CD14-positive monocyte (primary cell): Measurements from ENCODE around the gene PLBD1. TPM values are rescaled to one million over a fixed set of nuclear protein-coding genes. Genes with fewer than 3 reads are reported as not detected.

Experiments used
- DNase-seq, 3 donors: peaks; one replicate each; pipeline ENCODE4 v3.0.0-alpha.2; 2011 to 2022
- H2AFZ ChIP-seq: 2 replicates; pipeline ENCODE4 v1.6.0; 2012; ENCODE audit warnings: mild to moderate bottlenecking, low read depth, low read length, inconsistent platforms; ENCODE audit not compliant: insufficient read depth, poor library complexity, severe bottlenecking
- H3K27ac ChIP-seq, 2 donors: 1 replicate in 1 of 2; 2 replicates in 1 of 2; pipeline ENCODE4 v1.5.1; 2012 to 2013; ENCODE audit warnings: low read length in 2 of 2, control low read depth in 1 of 2, inconsistent platforms in 1 of 2, low read depth in 1 of 2, mild to moderate bottlenecking in 1 of 2
- H3K27me3 ChIP-seq, 2 donors: one replicate each; pipeline versions ENCODE4 v1.6.0 to v1.6.1; 2011 to 2013; ENCODE audit warnings: low read length in 2 of 2; ENCODE audit not compliant: control insufficient read depth in 2 of 2, insufficient read depth in 2 of 2
- H3K36me3 ChIP-seq, 2 donors: replicated peaks in 1 of 2; 1 replicate in 1 of 2; 2 replicates in 1 of 2; pipeline versions ENCODE4 v1.5.1 to v1.6.1; 2012 to 2013; ENCODE audit warnings: low read length in 2 of 2, control low read depth in 1 of 2, inconsistent platforms in 1 of 2, mild to moderate bottlenecking in 1 of 2; ENCODE audit not compliant: insufficient read depth in 2 of 2, control insufficient read depth in 1 of 2
- H3K4me1 ChIP-seq, 2 donors: 1 replicate in 1 of 2; 2 replicates in 1 of 2; pipeline versions ENCODE4 v1.5.1 to v1.6.1; 2012 to 2013; ENCODE audit warnings: low read length in 2 of 2, control low read depth in 1 of 2, inconsistent platforms in 1 of 2, mild to moderate bottlenecking in 1 of 2, moderate library complexity in 1 of 2; ENCODE audit not compliant: insufficient read depth in 2 of 2, control insufficient read depth in 1 of 2
- H3K4me2 ChIP-seq: replicated peaks from 2 replicates; pipeline ENCODE3; 2012; ENCODE audit warnings: low read length, moderate library complexity, mild to moderate bottlenecking; ENCODE audit not compliant: poor library complexity, severe bottlenecking; ENCODE audit errors: extremely low read depth
- H3K4me3 ChIP-seq, 3 experiments: fragments of 200-600 bp in 1 of 3; sonication (generic) in 1 of 3; replicated peaks in 1 of 3; 1 replicate in 2 of 3; 2 replicates in 1 of 3; pipeline ENCODE4 v1.5.1; 2011 to 2013; ENCODE audit warnings: low read length in 3 of 3, mild to moderate bottlenecking in 3 of 3, control low read depth in 2 of 3, low read depth in 2 of 3, inconsistent platforms in 1 of 3, moderate library complexity in 1 of 3
- H3K79me2 ChIP-seq: 2 replicates; pipeline ENCODE4 v1.6.0; 2012; ENCODE audit warnings: mild to moderate bottlenecking, control low read depth, inconsistent platforms, low read length, moderate library complexity; ENCODE audit not compliant: insufficient read depth
- H3K9ac ChIP-seq: 2 replicates; pipeline ENCODE4 v1.6.0; 2017; ENCODE audit warnings: low read length, mild to moderate bottlenecking; ENCODE audit not compliant: insufficient read depth, poor library complexity, severe bottlenecking
- H3K9me3 ChIP-seq, 2 donors: replicated peaks in 1 of 2; 1 replicate in 1 of 2; 2 replicates in 1 of 2; pipeline versions ENCODE4 v1.5.1 to v1.6.1; 2012 to 2013; ENCODE audit warnings: low read length in 2 of 2, control low read depth in 1 of 2; ENCODE audit not compliant: control insufficient read depth in 1 of 2, insufficient read depth in 1 of 2
- H4K20me1 ChIP-seq: 2 replicates; pipeline ENCODE4 v1.6.0; 2012; ENCODE audit warnings: mild to moderate bottlenecking, low read length, control low read depth, moderate library complexity; ENCODE audit not compliant: insufficient read depth
- H3K27ac Mint-ChIP-seq, 7 donors: one replicate each; pipeline ENCODE4 v1.8.0; 2020; ENCODE audit warnings: mild to moderate bottlenecking in 7 of 7, mixed read lengths in 7 of 7, moderate library complexity in 6 of 7, inconsistent platforms in 2 of 7
- H3K27me3 Mint-ChIP-seq, 3 donors: one replicate each; pipeline ENCODE4 v1.8.0; 2021 to 2022; ENCODE audit warnings: low read depth in 3 of 3, mild to moderate bottlenecking in 3 of 3, mixed read lengths in 3 of 3, moderate library complexity in 3 of 3, inconsistent platforms in 1 of 3
- H3K36me3 Mint-ChIP-seq, 2 donors: one replicate each; pipeline ENCODE4 v1.8.0; 2020; ENCODE audit warnings: mixed read lengths in 2 of 2, inconsistent platforms in 1 of 2, mild to moderate bottlenecking in 1 of 2
- H3K4me1 Mint-ChIP-seq: one replicate; pipeline ENCODE4 v1.8.0; 2020; ENCODE audit warnings: mild to moderate bottlenecking, mixed read lengths
- H3K4me3 Mint-ChIP-seq, 2 donors: one replicate each; pipeline ENCODE4 v1.8.0; 2020; ENCODE audit warnings: mild to moderate bottlenecking in 2 of 2, mixed read lengths in 2 of 2, moderate library complexity in 1 of 2
- H3K9me3 Mint-ChIP-seq, 7 donors: one replicate each; pipeline ENCODE4 v1.8.0; 2020 to 2022; ENCODE audit warnings: mixed read lengths in 7 of 7, mild to moderate bottlenecking in 6 of 7, moderate library complexity in 6 of 7, inconsistent platforms in 2 of 7
- WGBS: methylation state at CpG from one replicate; pipeline ENCODE4 v1.1.5; 2013; ENCODE audit warnings: missing lambda C conversion rate; ENCODE audit not compliant: insufficient coverage; 5-methylcytosine and 5-hydroxymethylcytosine counted together
- intact Hi-C, 2 donors: fragments of 100-400 bp; cut with micrococcal nuclease; formaldehyde crosslinking; loops; one replicate each; pipeline versions ENCODE4 v1.15.0 to v1.15.1; 2023
- polyA minus RNA-seq: library from RNA; depleted of rRNA, polyadenylated mRNA; stranded (reverse); fragments of >200 nt; gene quantifications from 2 replicates; pipeline ENCODE4 v1.2.3, GENCODE V29; 2012
- polyA plus RNA-seq, 3 donors: library from polyadenylated mRNA; depleted of rRNA in 1 of 3; unstranded in 2 of 3; stranded (reverse) in 1 of 3; fragments of 300-500 nt in 2 of 3; fragments of >200 nt in 1 of 3; fragmentation: Illumina TruSeq in 2 of 3; gene quantifications; 1 replicate in 2 of 3; 2 replicates in 1 of 3; pipeline ENCODE4 v1.2.3, GENCODE V29; 2012 to 2021
- total RNA-seq, 12 experiments: library from RNA in 1 of 12; stranded (reverse) in 1 of 12; fragments of 120-200 nt in 1 of 12; gene quantifications; one replicate each; pipeline ENCODE4 v1.2.4 and lab custom pipeline; 2013 to 2026; ENCODE audit warnings: mixed read lengths in 6 of 12, inconsistent platforms in 1 of 12
- TF ChIP-seq, protein P1 (sequence below): fragments of 200-600 bp; IDR thresholded peaks from one replicate; pipeline ENCODE4 v1.8.0; 2022; ENCODE audit warnings: antibody characterized with exemption, mild to moderate bottlenecking

PLBD1 gene, protein sequence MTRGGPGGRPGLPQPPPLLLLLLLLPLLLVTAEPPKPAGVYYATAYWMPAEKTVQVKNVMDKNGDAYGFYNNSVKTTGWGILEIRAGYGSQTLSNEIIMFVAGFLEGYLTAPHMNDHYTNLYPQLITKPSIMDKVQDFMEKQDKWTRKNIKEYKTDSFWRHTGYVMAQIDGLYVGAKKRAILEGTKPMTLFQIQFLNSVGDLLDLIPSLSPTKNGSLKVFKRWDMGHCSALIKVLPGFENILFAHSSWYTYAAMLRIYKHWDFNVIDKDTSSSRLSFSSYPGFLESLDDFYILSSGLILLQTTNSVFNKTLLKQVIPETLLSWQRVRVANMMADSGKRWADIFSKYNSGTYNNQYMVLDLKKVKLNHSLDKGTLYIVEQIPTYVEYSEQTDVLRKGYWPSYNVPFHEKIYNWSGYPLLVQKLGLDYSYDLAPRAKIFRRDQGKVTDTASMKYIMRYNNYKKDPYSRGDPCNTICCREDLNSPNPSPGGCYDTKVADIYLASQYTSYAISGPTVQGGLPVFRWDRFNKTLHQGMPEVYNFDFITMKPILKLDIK
- total RNA-seq (2013): 513 TPM
- polyA plus RNA-seq (100 to 1,000 TPM; 317 to 876 (median 543) TPM), polyA minus RNA-seq (145 and 251 TPM in 2 replicates), total RNA-seq (lab: John Stamatoyannopoulos, UW) (33.8 to 415 (median 318) reads per million in 11 experiments)

DNA sequence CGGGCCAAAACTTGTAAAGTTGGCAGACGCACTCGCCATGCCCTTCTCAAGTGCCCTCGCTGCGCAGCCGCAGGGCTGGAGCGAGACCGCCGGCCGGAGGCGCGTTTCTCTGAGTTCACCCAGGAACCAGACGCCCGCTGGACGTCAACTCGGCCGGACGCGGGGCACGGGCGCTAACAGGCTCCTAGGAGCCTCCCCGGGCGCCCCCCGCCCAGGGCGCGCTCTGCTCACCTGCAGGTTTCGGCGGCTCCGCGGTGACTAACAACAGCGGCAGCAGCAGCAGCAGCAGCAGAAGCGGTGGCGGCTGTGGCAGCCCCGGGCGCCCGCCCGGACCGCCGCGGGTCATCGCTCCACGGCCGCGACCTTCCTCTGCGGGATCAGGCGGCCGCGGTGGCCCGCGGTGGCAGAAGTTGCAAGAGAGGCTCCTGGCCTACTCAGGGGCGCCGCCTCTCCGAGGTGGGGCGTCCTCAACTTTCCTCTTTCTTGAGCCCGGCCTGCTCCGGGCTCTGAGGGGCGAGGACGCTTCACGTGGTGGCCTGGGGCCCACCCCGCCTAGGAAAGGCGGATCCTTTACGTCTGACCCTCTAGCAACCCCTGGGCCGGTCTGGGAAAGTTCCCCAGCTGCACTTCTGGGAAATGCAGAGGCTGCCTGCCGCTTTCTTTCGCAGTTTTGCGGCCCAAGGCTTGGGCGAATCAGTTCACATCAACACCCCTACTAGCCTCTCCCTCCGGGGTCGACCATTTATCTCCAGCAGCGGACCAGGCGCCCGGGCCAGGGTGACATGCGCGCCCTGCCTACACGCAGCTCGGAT, at the start of gene PLBD1:
Gene PLBD1 (minus strand): TSS at position 533 of the 812 bp plus-strand sequence. CDS start 187 bp downstream, at position 346.
- H3K9me3 ChIP-seq: no peaks in the 10 kb centered on the region
- peak within 1 kb of the TSS; percentile 88 for H3K9ac ChIP-seq
- WGBS: 6% methylated on average over 76 of the region's 76 CpGs
- peak within 1 kb of the TSS; percentile 51 to 85 (median 64) for H3K4me3 ChIP-seq
- H3K27ac ChIP-seq: peak within 1 kb of the TSS; percentile 95 to 96
- peaks cover 56 to 69% of the 10 kb centered on the region in 2 donors for H3K4me1 ChIP-seq
- intact Hi-C loops: loop anchor here (5.0 to 10.0 kb wide), 2 partner anchors 45 to 387 kb away; no protein-coding TSS in a partner anchor
- peak within 1 kb of the TSS; percentile 85 for H3K4me2 ChIP-seq
- H3K36me3 ChIP-seq: peaks cover 0 to 4% of the 10 kb centered on the region in 2 donors
- no peaks in the 10 kb centered on the region for H3K27me3 ChIP-seq
- Mint-ChIP-seq H3K27me3 (no peaks in the 10 kb centered on the region), H3K36me3 (peaks cover 25 to 29% of the 10 kb centered on the region in 2 donors), H3K4me3 (peak within 1 kb of the TSS; percentile 85 to 94), H3K4me1 (peaks cover 68% of the 10 kb centered on the region), H3K9me3 (peaks cover 0 to 3% (median 0%) of the 10 kb centered on the region in 7 donors), H3K27ac (peak within 1 kb of the TSS; percentile 90 to 97 (median 96))
- H4K20me1 ChIP-seq: no peaks in the 10 kb centered on the region
- peak; percentile 62 to 64 (median 63) for DNase-seq
- TF ChIP-seq, protein P1, sequence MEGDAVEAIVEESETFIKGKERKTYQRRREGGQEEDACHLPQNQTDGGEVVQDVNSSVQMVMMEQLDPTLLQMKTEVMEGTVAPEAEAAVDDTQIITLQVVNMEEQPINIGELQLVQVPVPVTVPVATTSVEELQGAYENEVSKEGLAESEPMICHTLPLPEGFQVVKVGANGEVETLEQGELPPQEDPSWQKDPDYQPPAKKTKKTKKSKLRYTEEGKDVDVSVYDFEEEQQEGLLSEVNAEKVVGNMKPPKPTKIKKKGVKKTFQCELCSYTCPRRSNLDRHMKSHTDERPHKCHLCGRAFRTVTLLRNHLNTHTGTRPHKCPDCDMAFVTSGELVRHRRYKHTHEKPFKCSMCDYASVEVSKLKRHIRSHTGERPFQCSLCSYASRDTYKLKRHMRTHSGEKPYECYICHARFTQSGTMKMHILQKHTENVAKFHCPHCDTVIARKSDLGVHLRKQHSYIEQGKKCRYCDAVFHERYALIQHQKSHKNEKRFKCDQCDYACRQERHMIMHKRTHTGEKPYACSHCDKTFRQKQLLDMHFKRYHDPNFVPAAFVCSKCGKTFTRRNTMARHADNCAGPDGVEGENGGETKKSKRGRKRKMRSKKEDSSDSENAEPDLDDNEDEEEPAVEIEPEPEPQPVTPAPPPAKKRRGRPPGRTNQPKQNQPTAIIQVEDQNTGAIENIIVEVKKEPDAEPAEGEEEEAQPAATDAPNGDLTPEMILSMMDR: no peak
- H2AFZ ChIP-seq: peak within 1 kb of the TSS; percentile 85
- H3K79me2 ChIP-seq: peaks cover 70% of the 10 kb centered on the region
